Jurkat, Clone E6-1 (cell line): Measurements from ENCODE around the gene DENND1A.
"Not testable (repeated sequence)": the region's sequence is repeated elsewhere in the genome, so short reads cannot be mapped to it uniquely, and the experiment has no call there.

ENCODE experiments used
- DNase-seq: peaks from one replicate; pipeline ENCODE4 v3.0.0-alpha.2; 2011; ENCODE audit warnings: low read depth, low spot score
- H3K4me3 ChIP-seq: 2 replicates; pipeline ENCODE4 v1.5.1; 2011; ENCODE audit warnings: mild to moderate bottlenecking, low read length, control low read depth, moderate library complexity

DENND1A gene

GRCh38 chr9:123343443-123344191 lies 586.3 kb downstream of the DENND1A start:
- DNase-seq = no peak
- H3K4me3 ChIP-seq = no peak overlapping the region

GRCh38 chr9:123342247-123342646 lies 587.7 kb downstream of the DENND1A start:
- no peak overlapping the region for H3K4me3 ChIP-seq
- DNase-seq = no peak

GRCh38 chr9:123341816-123342215 lies 588.1 kb downstream of the DENND1A start:
- no peak overlapping the region for H3K4me3 ChIP-seq
- DNase-seq = no peak

- DNase-seq = peak; percentile 41
- peak overlapping the region; percentile 21 for H3K4me3 ChIP-seq
Measured at GRCh38 chr9:123339666-123340510, 590.0 kb downstream of the DENND1A start.

- DNase-seq = no peak
- peak overlapping the region; percentile 21 for H3K4me3 ChIP-seq
Measured at GRCh38 chr9:123338710-123339665, 590.9 kb downstream of the DENND1A start.

- H3K4me3 ChIP-seq = no peak overlapping the region
- DNase-seq = no peak
Measured at GRCh38 chr9:123337971-123338370, 592.0 kb downstream of the DENND1A start.

GRCh38 chr9:123336959-123337358 lies 593.0 kb downstream of the DENND1A start:
- no peak for DNase-seq
- no peak overlapping the region for H3K4me3 ChIP-seq

GRCh38 chr9:123336449-123336848 lies 593.5 kb downstream of the DENND1A start:
- no peak for DNase-seq
- no peak overlapping the region for H3K4me3 ChIP-seq

- DNase-seq = no peak
- H3K4me3 ChIP-seq = no peak overlapping the region
Measured at GRCh38 chr9:123335986-123336329, 594.0 kb downstream of the DENND1A start.

- H3K4me3 ChIP-seq = no peak overlapping the region
- no peak for DNase-seq
Measured at GRCh38 chr9:123335193-123335985, 594.5 kb downstream of the DENND1A start.

GRCh38 chr9:123334639-123335038 lies 595.3 kb downstream of the DENND1A start:
- no peak overlapping the region for H3K4me3 ChIP-seq
- no peak for DNase-seq

- H3K4me3 ChIP-seq, DNase-seq: not testable (repeated sequence)
Measured at GRCh38 chr9:123333058-123333669, 596.8 kb downstream of the DENND1A start.

GRCh38 chr9:123331346-123332060 lies 598.4 kb downstream of the DENND1A start:
- H3K4me3 ChIP-seq = no peak overlapping the region
- no peak for DNase-seq
